HuH-7 (cell line): Measurements from ENCODE around the gene MTERF2.

Experiments
- DNase-seq: peaks from one replicate; pipeline ENCODE4 v3.0.0; 2011; ENCODE audit warnings: low spot score

The MTERF2 gene

DNA sequence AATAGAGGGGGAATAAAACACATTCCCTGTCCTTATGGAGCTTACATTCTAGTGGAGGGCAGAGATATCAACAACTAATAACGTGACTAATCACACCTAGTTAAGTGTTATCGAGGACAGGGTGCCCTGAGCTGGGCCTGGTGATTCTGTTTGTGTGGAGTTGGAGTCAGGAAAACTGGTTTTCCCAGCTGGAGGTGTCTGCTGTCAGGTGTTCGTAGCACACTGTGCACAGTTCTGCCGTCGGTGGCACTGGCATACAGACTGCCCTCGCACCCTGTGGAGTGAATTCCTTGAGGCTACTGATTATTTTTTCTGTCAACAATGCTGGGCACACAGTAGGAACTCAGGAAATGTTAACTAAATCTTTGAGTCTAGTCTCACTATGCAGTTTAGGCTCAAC, 900 bp upstream of the MTERF2 start:
- no peak for DNase-seq

DNA sequence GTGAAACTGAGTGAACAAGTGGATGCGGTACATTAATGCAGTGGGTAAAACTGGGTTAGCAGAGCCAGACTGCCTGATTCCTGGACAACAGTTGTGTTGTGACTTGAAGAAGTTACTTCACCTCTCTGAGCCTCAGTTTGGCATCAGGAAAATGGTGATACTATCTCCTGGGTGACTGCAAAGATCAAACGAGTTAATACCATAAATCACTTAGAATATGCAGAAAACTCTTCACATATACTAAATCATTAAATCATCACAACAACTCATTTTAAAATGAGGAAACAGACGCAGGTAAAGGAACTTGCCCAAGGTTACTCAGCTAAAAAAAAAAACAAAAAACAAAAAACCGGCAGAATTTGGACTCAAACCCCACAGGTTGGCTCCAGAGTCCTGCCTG, 811 bp downstream of the MTERF2 start:
- no peak for DNase-seq

DNA sequence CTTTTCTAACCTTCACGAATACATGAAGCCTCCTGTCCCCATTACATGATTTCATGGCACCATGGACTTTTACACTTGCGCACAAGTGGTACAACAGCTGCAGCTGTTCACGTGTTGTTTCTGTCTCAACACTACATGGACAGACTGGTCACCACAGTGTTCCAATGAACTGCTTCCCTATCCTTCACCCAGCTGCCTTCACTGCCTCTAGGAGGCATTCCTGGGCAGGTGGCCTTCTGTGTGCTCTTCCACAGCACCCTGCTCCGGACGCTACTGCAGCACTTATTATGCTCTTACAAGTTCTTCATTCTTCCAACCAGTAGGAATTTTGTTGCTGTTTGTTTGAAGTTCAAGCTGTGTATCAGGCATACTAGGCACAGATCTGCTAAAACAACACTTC, 1.5 kb downstream of the MTERF2 start:
- peak; percentile 23 for DNase-seq

DNA sequence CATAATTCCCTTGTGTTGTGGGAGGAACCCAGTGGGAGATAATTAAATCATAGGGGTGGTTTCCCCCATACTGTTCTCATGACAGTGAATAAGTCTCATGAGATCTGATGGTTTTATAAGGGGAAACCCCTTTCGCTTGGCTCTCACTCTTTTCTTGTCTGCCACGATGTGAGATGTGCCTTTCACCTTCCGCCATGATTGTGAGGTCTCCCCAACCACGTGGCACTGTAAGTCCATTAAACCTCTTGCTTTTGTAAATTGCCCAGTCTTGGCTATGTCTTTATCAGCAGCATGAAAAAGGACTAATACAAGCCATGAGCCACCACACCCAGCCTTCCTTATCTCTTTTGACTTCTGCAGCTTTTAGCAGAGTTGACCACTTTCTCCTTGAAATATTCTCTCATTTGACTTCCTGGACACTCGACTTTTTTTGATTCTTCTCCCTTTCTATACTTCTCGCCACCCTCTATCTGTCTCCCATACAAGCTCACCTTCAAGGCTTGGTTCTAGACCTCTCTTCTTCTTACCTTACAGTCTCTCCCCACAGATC, 2.3 kb downstream of the MTERF2 start:
- no peak for DNase-seq

DNA sequence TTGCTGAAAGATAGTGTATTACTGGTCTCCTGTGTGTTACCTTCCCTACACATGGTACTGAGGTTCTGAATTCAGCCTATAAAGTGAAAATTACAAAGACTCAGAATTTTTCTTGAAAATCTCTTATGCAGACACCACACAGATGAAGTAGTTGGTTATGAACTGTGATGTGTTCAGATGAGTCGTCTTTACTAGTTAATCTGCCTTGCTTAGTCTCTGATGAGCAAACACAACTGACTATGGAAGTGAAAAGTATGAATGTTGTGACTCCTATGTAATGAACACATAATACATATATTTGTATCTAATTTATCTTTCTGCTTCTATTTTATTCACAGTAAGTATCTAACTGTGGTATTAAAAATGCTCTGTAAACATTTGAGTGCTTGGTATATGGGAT, 4.7 kb downstream of the MTERF2 start:
- DNase-seq, result no peak

DNA sequence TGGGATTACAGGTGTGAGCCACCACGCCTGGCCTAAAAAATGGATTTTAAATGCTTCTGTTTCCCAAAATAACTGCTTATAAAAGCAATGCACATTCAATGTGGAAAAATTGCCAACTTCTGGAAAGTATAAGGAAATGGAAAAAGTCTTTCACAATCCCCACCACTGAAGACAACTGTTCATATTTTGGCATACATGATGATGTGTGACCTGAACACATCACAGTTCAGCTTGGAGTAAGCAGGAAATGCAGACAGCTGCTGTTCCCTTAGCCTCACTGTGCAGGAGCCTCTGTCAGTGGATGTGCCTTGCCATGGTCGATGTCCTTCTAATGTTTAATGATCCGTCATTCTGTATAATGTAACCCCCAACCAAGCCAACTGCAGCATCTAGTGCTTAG, 5.2 kb downstream of the MTERF2 start:
- no peak for DNase-seq

DNA sequence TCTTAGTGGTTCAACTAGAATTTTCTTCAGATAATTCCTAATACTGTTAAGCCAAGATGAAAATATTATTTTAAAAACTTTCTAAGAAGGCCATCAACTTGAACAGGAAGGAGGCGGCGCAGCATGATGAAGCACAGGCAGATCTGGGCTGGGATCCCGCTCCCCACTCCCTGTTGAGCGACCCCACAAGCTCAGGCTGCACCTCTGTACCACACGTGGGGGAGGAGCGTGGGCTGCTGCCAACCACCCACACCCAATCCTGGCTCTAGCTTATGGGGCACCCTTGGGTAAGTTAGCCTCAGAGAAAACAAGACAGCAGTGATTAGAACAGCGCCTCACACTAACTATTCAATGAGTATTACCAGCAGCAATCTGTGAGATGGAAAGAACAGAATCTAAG, 6.0 kb downstream of the MTERF2 start:
- DNase-seq, result no peak

DNA sequence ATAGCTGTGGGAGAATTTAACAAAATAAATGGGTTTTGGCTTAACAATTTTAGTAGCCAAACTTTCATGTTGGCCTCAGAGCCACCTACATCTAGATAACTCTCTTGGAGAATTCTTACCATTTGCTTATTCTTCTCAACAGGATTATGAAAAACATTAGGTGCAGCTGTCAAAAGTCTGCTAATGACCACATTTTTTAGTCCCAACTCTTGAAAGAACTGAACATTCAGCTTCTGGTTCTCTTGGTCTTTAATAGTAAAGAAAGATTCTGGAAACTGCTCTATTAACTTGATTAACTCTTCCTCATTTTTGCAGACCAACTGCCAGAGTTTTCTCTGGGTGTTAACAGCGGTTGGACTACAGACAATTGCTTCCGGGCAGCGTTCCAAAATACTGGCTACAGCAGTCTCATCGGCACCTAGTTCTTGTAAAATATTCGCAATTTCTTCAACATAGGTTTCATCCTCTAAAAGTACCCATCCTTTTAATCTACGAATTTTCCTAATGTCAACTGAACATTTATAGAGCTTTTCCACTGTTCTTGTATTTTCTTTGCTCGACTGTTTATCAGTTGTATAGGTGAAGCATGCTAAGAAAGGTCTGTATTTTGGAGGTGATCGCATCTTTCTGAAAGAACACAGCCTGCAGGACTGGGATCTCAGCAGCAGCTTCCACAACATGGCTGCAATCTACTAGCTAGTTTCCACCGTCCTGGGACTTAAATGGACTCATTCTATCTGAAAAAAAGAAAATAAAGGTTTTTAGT, 8.7 kb downstream of the MTERF2 start:
- DNase-seq, result no peak

DNA sequence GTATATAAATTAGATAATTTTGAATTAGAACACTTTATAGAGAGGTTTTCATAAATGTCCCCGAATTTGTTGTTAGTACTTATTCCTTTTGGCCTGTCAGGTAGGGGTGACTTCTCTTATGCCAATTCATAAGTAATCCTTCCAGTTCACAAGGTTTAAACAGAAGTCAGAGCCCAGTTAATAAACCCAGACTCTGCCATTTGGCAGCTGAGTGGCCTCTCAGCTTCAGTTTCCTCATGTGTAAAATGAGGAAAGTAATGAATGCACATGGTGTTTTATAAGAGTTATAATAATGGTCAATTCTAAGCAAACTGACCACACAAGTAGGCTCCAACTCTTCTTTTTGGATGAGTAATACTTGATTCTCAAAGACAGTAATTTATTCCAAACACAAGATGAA, 10.3 kb downstream of the MTERF2 start:
- DNase-seq, result no peak

DNA sequence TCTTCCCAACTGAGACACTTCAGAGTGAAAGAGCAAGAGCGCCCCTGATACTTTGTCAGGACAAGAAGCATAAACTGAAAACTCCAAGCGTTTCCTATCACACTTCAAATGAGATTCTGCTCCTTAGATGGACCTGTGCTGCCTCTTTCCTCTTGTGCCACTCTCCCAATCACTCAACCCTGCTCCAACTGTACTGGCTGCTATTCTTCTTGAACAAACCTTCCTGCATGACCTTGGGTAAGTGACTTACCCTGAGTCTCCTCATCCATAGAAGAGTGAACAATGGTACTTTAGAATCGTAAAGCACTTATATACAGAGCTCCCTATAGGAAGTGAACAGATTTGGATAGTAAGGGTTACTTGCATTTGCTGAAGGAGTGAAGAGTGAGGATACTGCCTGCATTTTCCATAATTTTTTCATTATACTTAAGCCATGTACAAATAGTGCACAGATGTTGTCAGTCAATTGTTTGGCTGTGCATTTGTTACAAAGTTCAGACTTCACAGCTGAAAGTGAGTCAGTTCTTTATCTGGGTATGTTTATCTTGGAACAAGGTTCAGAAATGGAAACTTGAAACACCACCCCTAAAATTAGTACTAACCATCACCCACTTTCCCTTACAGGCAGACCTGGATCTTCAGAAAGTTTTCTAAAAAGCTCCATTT, 10.8 kb downstream of the MTERF2 start:
- no peak for DNase-seq

DNA sequence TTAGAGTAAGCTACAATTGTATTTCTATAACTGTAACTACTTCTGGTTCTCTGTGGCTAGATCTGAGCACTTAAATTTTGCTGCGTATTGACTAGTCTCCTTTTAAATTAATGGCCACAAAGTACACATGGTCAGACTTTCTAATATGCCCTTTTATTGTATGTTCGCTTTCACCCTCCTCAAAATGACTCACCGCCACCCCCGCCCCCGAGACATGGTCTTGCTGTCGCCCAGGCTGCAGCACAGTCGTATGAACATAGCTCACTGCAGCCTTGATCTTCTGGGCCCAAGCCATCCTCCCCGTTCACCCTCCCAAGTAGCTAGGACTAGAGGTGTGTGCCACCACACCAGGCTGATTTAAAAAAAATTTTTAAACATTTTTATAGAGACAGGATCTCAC, 11.8 kb downstream of the MTERF2 start:
- DNase-seq, result no peak

DNA sequence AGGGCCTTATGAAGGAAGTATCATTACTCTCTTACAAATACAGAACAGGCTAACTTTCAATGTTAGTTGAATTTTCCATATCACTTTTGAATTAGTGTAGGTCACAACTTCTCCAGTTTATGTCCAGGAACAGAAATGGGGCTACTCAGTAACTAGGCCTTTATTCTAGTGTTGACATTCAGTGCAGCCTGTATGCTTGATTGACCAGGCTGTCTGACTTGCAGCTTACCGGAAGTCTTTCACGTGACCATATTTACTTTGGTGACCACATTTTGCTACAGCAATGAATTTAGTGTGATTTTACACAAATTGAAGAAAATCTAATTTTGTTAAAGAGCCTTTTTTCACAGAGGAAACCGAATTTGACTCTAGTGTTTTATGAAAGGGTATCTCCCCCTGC, 12.4 kb downstream of the MTERF2 start:
- peak; percentile 29 for DNase-seq

DNA sequence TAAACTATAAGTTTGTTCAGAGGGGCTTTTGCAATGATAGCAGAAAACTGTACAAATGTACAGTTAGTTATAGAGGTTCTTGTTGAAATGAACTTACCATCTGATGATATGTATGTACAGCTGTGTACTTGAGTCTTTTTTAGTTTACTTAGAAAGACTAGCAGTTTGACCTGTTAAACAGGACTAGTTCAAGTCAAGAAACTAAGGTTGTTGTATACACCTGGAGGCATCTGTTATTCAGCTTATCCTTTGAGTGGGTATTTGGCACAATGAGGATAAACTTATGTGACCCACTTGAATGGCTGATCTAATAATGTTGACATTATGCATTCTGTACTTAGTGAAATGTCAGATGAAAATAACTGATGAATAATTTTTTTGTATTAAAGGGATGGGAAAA, 13.4 kb downstream of the MTERF2 start:
- no peak for DNase-seq

DNA sequence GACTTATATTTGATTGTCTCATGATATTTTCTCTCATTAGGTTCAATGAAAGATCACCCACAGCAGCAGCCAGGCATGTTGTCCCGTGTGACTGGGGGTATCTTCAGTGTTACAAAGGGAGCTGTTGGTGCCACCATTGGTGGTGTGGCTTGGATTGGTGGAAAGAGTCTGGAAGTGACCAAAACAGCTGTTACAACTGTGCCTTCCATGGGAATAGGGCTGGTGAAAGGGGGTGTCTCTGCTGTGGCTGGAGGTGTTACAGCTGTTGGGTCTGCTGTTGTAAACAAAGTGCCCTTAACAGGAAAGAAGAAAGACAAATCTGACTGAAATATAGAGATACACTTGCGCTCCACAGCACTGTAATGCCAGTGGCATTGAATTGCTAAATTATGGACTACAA, 15.9 kb downstream of the MTERF2 start:
- DNase-seq, result no peak

DNA sequence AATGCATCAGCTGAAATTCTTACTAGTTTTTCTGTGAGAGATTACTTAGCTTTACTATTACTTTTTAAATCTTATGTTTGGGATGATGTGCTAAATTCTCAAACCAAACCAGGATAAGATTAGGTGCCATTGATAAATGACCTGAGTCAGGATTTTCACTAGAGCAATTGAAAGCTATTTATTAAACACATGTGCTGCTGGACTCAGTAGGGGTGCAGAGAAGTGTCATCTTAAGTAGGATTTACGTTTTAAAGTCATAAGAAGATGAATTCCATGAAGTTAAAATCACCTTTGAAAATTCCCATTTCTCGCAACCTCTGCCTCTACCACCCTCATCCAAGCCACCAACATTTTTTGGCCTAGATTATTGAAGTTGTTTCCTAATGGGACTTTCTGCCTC, 22.4 kb downstream of the MTERF2 start:
- no peak for DNase-seq

DNA sequence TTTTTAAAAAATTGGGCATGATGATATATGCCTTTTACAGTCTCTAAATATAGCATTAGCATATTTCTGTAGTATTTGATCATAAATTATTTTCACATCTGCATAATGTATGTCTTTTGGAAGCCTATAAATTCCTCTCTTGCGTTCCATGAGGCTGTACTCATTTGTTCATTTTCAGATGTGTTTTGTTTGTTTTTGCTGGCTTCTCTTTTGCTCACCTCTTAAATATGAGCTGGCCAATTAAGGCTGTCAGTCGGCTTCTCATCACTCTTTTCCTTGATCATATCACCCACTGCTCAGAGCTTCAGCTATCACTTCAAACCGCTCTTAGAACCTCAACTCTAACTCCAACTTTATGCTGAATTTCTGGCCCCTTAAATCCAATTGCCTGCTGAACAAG, 24.7 kb downstream of the MTERF2 start:
- no peak for DNase-seq

DNA sequence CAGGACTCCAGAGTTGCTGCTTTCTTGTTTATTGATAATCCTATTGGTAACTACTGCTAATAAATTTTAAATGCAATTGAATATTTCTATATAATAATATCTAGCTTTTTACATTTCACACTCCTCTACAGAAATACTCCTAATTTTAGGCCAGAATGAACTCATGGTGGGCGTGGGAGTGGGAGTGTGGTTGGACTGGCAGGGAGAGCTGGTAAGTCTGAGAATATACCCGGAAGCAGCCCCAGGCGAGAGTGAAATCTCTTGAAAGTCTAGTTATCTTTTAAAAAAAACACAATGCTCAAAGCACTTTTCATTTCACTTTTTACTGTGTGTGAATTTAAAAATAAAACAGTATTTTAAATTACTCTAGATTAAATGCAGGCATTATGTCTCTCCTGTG, 26.5 kb downstream of the MTERF2 start:
- DNase-seq, result no peak

DNA sequence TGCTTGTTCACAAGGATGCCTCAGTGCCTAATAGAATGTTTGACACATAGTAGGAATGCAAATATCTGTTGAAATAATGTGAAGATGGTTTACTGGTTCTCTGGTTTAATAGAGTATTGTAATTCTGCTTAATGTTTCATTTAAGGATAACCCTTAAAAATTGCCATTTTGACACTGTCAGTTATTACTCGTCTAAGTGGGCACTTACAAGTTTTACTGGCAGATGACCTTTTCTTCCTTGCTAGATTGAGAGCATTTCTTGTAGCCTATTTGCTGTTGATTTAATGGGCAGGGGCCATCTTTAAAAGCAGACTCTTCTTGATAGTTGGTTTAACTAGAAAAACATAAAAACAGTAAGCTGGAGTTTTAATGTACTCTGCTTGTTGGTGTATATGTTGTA, 29.4 kb downstream of the MTERF2 start:
- no peak for DNase-seq

DNA sequence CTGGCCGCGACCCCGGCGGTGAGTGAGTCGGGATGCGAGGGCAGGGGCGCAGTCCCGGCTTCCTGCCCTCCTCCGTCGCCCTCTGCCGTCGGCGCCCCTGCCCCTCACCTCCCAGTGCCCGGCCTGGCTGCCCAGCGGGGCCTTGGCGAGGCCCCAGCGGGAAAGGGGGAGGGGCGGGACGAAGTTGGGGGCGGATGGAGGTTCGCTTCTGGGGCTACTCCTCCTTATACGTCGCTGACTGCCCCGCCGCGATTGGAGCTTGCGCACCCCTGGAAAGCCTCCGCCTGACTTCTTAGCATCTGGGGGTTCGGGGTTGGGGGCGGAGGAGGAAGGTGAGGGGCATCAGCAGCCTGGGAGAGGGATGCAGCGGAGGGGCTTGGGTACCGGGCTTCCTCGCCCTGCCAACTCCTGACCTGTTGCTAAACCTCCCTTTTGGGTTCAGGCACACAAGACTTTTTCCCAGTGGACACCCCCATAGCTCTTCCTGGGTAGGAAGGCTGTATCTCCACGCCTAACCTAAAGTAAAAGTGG, 30.8 kb downstream of the MTERF2 start:
- DNase-seq, result peak; percentile 34

DNA sequence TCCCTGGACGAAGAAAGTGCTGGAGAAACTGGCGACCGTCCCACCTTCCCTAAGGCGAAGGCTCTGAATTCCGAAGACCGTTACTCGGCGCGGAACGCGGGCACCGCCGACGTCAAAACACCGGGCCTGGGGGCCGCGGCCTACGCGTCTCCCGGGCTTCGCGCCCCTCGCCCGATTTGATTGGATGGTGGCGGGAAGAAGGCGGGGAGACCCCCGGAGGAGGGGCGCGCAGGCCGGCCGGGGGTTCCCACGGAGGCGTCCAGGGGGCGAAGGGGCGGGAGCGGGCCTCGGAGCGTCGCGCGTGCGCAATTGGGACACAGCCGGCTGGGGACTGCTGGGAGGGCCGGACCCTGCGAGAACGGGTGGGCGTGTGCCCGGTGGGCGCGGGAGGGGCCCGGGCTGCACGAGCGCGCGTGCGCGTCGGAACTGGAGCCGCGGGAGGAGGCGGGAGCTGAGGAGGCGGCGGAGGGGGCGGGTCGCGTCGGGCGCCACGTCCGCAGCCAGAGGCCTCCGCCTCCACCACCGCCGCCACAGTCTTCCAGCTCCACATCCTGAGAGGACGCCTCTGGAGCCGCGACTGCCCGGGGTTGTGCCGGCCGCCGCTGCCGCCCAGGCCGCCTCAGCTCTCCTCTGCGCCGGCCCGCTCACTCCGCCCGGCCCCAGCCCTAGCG, 31.4 kb downstream of the MTERF2 start, which contains the start of gene TMEM263:
Gene TMEM263 (plus strand): TSS at position 531 of the 671 bp plus-strand sequence. CDS start 11,210 bp downstream, outside the sequence.
- DNase-seq, result peak; percentile 95

DNA sequence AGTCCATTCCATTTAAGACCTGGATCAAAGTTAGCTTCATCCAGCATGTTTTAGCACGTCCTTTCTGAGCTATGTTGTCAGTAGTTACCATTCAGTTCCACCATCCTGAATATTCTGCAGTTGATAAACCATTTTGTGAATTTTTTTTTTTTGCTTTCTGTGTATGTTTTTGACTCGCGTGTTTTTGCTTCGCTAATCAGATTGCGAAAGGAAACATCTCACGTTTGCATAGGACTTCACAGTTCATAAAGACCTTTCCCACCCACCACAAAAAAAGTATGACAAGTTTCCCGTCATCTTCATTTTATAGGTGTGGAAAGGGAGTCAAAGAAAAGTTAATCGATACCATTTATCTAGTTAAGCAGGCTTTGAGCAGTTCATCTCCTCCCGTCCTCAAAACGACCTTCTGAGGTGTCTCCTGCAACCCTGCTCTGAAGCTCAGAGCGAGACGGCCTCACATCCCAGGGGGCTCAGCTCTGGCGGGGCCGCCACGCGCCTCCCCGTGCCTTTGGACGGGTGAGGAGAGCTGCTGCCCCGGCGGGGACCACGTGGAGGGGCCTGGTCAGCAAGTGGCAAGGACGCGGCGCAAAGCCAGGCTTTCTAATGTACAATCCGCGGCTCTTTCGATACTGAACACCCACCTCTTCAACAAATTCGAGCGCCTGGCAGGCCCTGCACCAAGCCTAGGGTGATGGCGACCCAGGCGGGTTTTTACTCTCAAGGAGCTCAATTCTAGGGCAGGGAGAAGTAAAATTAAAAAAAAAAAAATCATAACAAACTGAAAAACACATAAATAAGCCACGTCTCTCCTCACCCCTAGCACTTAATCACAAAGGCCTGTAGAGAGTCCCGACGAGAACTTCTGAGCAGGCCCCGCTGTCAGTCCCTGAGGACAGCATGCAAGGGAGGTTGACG, 32.2 kb downstream of the MTERF2 start:
- no peak for DNase-seq
